Panc1 (cell line): ENCODE measurements around the gene LDLRAD4. TPM values are rescaled to one million over a fixed set of nuclear protein-coding genes. Genes with fewer than 3 reads are reported as not detected.

ENCODE experiments used
- ATAC-seq: fragments of 200-7000 bp; cut with Tn5 transposase; 2 replicates; pipeline ENCODE4 v1.9.1; 2020; ENCODE audit warnings: mild to moderate bottlenecking, moderate library complexity
- BruUV-seq: library from RNA; stranded (reverse); fragments of 400-500 nt; replicated peaks from 2 replicates; lab custom pipeline; 2021; lab: Mats Ljungman, UMichigan
- CTCF ChIA-PET: fragments of 300-600 bp; sonication (Branson Sonifier 250); formaldehyde crosslinking; loops from one replicate; lab custom pipeline; 2022; ENCODE audit warnings: antibody characterized with exemption; lab: Charles Lee
- POLR2A ChIA-PET: fragments of 300-600 bp; sonication (Branson Sonifier 250); formaldehyde crosslinking; loops from one replicate; lab custom pipeline; 2022; ENCODE audit warnings: antibody characterized with exemption; lab: Charles Lee
- DNase-seq: peaks from one replicate; pipeline ENCODE4 v3.0.0-alpha.2; 2010; ENCODE audit warnings: low read depth, low spot score
- H3K27ac ChIP-seq: 2 replicates; pipeline ENCODE4 v1.5.1; 2011; ENCODE audit warnings: mild to moderate bottlenecking, low read length, inconsistent platforms
- H3K27me3 ChIP-seq: fragments of 200-500 bp; sonication (Bioruptor generic); 2 replicates; pipeline ENCODE4 v1.6.0; 2014; ENCODE audit warnings: low read length, inconsistent platforms; ENCODE audit not compliant: control insufficient read depth, insufficient read depth
- H3K36me3 ChIP-seq: fragments of 200-500 bp; sonication (Bioruptor generic); 2 replicates; pipeline ENCODE4 v1.5.1; 2014; ENCODE audit warnings: inconsistent platforms, mild to moderate bottlenecking, low read length, moderate library complexity; ENCODE audit not compliant: control insufficient read depth, insufficient read depth
- H3K4me1 ChIP-seq: 2 replicates; pipeline ENCODE4 v1.5.1; 2011; ENCODE audit warnings: inconsistent platforms, mild to moderate bottlenecking, low read length, moderate library complexity; ENCODE audit not compliant: control insufficient read depth, insufficient read depth
- H3K4me3 ChIP-seq, 2 experiments: 2 replicates each; pipeline ENCODE4 v1.5.1; 2011 to 2012; ENCODE audit warnings: low read depth in 2 of 2, low read length in 2 of 2, mild to moderate bottlenecking in 2 of 2, inconsistent platforms in 1 of 2, moderate library complexity in 1 of 2
- H3K9me3 ChIP-seq: fragments of 200-500 bp; sonication (Bioruptor generic); 2 replicates; pipeline ENCODE4 v1.5.1; 2014; ENCODE audit warnings: low read depth, mild to moderate bottlenecking, inconsistent platforms, low read length, moderate library complexity; ENCODE audit not compliant: control insufficient read depth, insufficient read depth
- POLR2AphosphoS5 ChIP-seq: IDR thresholded peaks from 2 replicates; pipeline ENCODE4 v1.6.1; 2012; ENCODE audit warnings: mild to moderate bottlenecking, low read depth, low read length, moderate library complexity
- SIN3A ChIP-seq: IDR thresholded peaks from 2 replicates; pipeline ENCODE4 v1.6.1; 2012; ENCODE audit warnings: low read depth, mild to moderate bottlenecking, low read length, moderate library complexity, borderline replicate concordance; ENCODE audit not compliant: insufficient read depth
- TCF7L2 ChIP-seq: IDR thresholded peaks from 2 replicates; pipeline ENCODE4 v1.6.1; 2011; ENCODE audit warnings: mild to moderate bottlenecking, low read depth, low read length, inconsistent platforms
- in situ Hi-C: cut with HindIII; loops from 2 replicates; pipeline ENCODE4 v1.10.0; 2016; ENCODE audit warnings: low sequenced_read_pairs, low pct_unique_long_range_greater_than_20kb
- intact Hi-C: fragments of 100-400 bp; cut with micrococcal nuclease; formaldehyde crosslinking; loops from one replicate; pipeline ENCODE4 v1.10.0; 2022; ENCODE audit not compliant: unreplicated experiment
- total RNA-seq: library from RNA; stranded (reverse); gene quantifications from one replicate; pipeline ENCODE4 v1.2.1, GENCODE V29; 2021; ENCODE audit not compliant: unreplicated experiment
- TF ChIP-seq, protein P1 (sequence below), 2 experiments: IDR thresholded peaks; 2 replicates each; pipeline ENCODE4 v1.6.1; 2011 to 2012; ENCODE audit warnings: low read depth in 2 of 2, control low read depth in 1 of 2, low read length in 1 of 2, mild to moderate bottlenecking in 1 of 2, moderate library complexity in 1 of 2; ENCODE audit not compliant: insufficient read depth in 1 of 2
- TF ChIP-seq, protein P2 (sequence below): fragments of 450-650 bp; IDR thresholded peaks from 2 replicates; pipeline ENCODE4 v1.5.1; 2017; ENCODE audit warnings: mild to moderate bottlenecking

LDLRAD4 gene
- total RNA-seq, 1 experiment from 2014 or later, result 0.28 TPM

DNA sequence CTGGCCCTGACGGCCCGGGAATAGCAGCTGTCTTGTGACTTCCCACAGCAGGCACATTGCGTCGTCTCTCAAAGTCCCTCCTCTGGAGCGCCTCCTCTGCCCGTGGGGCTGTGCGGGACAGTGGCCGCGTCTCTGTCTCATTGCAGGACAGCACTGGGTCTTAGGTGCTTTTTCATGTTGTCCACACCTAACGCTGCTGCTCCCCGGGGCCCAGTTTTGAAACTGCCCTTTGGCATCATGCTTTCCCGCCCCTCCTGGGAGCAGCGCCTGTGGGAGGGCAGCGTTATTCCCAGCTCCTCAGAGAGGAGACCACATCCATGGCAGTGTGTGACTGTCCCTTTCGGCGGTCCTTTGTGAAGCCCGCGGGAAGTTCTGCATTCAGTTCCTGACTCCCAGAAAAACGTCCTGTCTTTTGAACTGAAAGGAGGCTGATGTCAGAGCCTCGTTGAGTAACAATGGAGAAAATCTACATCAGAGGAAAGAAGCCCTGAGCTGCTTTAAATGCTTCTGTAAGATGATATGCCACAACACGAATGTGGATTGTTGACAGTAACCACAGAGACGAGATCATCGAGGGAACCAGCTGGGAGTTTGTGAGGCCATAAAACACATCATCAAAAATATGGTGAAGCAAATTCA is 281.8 kb downstream of the LDLRAD4 start:
- no peak overlapping the region for H3K4me3 ChIP-seq
- intact Hi-C loops (no loop called here), in situ Hi-C loops (no loop called here)
- no peaks in the 10 kb centered on the region for H3K4me1 ChIP-seq
- ATAC-seq, result no peak
- no peaks in the 10 kb centered on the region for H3K36me3 ChIP-seq
- BruUV-seq, result no TSS peak
- ChIA-PET CTCF (no interaction called here), POLR2A (no interaction called here)
- DNase-seq, result no peak
- no peaks in the 10 kb centered on the region for H3K9me3 ChIP-seq
- TF ChIP-seq SIN3A, result no peak
- no peak for TF ChIP-seq POLR2AphosphoS5
- TF ChIP-seq, protein P1, sequence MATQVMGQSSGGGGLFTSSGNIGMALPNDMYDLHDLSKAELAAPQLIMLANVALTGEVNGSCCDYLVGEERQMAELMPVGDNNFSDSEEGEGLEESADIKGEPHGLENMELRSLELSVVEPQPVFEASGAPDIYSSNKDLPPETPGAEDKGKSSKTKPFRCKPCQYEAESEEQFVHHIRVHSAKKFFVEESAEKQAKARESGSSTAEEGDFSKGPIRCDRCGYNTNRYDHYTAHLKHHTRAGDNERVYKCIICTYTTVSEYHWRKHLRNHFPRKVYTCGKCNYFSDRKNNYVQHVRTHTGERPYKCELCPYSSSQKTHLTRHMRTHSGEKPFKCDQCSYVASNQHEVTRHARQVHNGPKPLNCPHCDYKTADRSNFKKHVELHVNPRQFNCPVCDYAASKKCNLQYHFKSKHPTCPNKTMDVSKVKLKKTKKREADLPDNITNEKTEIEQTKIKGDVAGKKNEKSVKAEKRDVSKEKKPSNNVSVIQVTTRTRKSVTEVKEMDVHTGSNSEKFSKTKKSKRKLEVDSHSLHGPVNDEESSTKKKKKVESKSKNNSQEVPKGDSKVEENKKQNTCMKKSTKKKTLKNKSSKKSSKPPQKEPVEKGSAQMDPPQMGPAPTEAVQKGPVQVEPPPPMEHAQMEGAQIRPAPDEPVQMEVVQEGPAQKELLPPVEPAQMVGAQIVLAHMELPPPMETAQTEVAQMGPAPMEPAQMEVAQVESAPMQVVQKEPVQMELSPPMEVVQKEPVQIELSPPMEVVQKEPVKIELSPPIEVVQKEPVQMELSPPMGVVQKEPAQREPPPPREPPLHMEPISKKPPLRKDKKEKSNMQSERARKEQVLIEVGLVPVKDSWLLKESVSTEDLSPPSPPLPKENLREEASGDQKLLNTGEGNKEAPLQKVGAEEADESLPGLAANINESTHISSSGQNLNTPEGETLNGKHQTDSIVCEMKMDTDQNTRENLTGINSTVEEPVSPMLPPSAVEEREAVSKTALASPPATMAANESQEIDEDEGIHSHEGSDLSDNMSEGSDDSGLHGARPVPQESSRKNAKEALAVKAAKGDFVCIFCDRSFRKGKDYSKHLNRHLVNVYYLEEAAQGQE (IDR thresholded peaks at IDR 0.05; ENCODE audit: insufficient read depth in 1 of 2, low read depth in 2 of 2, low read length in 1 of 2), result no peak
- no peak for TF ChIP-seq TCF7L2
- TF ChIP-seq, protein P2, sequence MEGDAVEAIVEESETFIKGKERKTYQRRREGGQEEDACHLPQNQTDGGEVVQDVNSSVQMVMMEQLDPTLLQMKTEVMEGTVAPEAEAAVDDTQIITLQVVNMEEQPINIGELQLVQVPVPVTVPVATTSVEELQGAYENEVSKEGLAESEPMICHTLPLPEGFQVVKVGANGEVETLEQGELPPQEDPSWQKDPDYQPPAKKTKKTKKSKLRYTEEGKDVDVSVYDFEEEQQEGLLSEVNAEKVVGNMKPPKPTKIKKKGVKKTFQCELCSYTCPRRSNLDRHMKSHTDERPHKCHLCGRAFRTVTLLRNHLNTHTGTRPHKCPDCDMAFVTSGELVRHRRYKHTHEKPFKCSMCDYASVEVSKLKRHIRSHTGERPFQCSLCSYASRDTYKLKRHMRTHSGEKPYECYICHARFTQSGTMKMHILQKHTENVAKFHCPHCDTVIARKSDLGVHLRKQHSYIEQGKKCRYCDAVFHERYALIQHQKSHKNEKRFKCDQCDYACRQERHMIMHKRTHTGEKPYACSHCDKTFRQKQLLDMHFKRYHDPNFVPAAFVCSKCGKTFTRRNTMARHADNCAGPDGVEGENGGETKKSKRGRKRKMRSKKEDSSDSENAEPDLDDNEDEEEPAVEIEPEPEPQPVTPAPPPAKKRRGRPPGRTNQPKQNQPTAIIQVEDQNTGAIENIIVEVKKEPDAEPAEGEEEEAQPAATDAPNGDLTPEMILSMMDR, result no peak
- peaks cover 19% of the 10 kb centered on the region for H3K27me3 ChIP-seq
- H3K27ac ChIP-seq, result no peak overlapping the region

DNA sequence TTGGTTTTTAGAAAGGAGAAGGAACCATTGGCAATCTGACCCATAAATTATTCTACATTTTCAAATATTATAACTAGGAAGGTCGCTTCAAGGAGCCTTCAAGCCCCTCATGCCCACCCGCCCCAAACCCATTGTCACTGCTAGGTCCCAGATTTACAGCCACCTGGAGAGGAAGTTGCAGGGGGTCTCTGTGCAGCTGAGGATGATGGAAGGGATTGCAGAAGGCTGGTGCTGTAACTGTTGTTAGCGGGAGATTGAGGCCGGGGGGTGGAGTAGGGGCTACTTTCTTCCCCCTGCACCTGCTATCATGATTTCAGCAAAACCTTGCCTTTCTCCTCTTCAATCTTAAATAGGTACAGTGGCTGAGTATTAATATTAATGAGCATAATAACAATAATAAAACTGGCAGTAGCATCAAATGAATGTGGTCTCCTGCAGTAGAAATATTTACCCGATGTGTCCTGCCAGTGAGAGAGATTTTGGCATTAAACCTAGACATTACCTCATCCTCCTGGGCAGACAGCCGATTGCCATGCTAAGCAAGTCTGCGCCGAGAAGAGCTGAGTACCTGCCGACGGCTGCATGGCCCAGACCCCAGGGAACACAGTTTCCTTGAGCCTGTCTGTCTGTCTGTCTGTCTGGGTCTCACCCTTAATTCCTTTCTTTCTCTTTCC is 282.4 kb downstream of the LDLRAD4 start:
- Histone ChIP-seq H3K9me3 (no peaks in the 10 kb centered on the region), H3K27ac (no peak overlapping the region), H3K4me1 (no peaks in the 10 kb centered on the region), H3K27me3 (peaks cover 19% of the 10 kb centered on the region), H3K36me3 (no peaks in the 10 kb centered on the region), H3K4me3 (no peak overlapping the region)
- TF ChIP-seq, protein P2, result no peak
- TF ChIP-seq SIN3A (no peak), POLR2AphosphoS5 (no peak), TCF7L2 (no peak)
- TF ChIP-seq, protein P1 (IDR thresholded peaks at IDR 0.05; ENCODE audit: insufficient read depth in 1 of 2, low read depth in 2 of 2, low read length in 1 of 2), result no peak
- ChIA-PET CTCF (no interaction called here), POLR2A (no interaction called here)
- no TSS peak for BruUV-seq
- DNase-seq (no peak), ATAC-seq (no peak)
- in situ Hi-C loops, result no loop called here
- intact Hi-C loops, result no loop called here
